Stimulated activated naive CD4-positive, alpha-beta T cell treated with Interleukin-2 at 50 U/mL for 16 hours (primary cell): ENCODE data around the gene CHRNA7.
"Not testable (repeated sequence)": the region's sequence is repeated elsewhere in the genome, so short reads cannot be mapped to it uniquely, and the experiment has no call there.

Experiments
- DNase-seq: peaks from one replicate; lab custom pipeline; 2025; lab: John Stamatoyannopoulos, UW

Gene CHRNA7

GRCh38 chr15:32120577-32121383 lies 90.5 kb downstream of the CHRNA7 start:
- DNase-seq, result no peak

- DNase-seq, result no peak
Observed at GRCh38 chr15:32121384-32121695, 91.0 kb downstream of the CHRNA7 start.

GRCh38 chr15:32122013-32122412 lies 91.7 kb downstream of the CHRNA7 start:
- no peak for DNase-seq

- DNase-seq, result no peak
Observed at GRCh38 chr15:32123473-32123872, 93.2 kb downstream of the CHRNA7 start.

GRCh38 chr15:32124726-32125125 lies 94.4 kb downstream of the CHRNA7 start:
- DNase-seq, result no peak

GRCh38 chr15:32125595-32125994 lies 95.3 kb downstream of the CHRNA7 start:
- DNase-seq, result no peak

- DNase-seq, result no peak
Observed at GRCh38 chr15:32129815-32130214, 99.5 kb downstream of the CHRNA7 start.

GRCh38 chr15:32130823-32131222 lies 100.5 kb downstream of the CHRNA7 start:
- no peak for DNase-seq

- no peak for DNase-seq
Observed at GRCh38 chr15:32131803-32132202, 101.5 kb downstream of the CHRNA7 start.

- no peak for DNase-seq
Observed at GRCh38 chr15:32132859-32133258, 102.5 kb downstream of the CHRNA7 start.

- no peak for DNase-seq
Observed at GRCh38 chr15:32134842-32135241, 104.5 kb downstream of the CHRNA7 start.

- DNase-seq, result no peak
Observed at GRCh38 chr15:32135335-32135734, 105.0 kb downstream of the CHRNA7 start.

GRCh38 chr15:32145512-32145911 lies 115.2 kb downstream of the CHRNA7 start:
- not testable (repeated sequence) for DNase-seq

- DNase-seq, result no peak
Observed at GRCh38 chr15:32148833-32149555, 118.7 kb downstream of the CHRNA7 start.

GRCh38 chr15:32152574-32152973 lies 122.3 kb downstream of the CHRNA7 start:
- DNase-seq, result no peak

GRCh38 chr15:32153868-32154623 lies 123.7 kb downstream of the CHRNA7 start:
- not testable (repeated sequence) for DNase-seq

- DNase-seq, result not testable (repeated sequence)
Observed at GRCh38 chr15:32162143-32162542, 131.8 kb downstream of the CHRNA7 start.

GRCh38 chr15:32164065-32164464 lies 133.8 kb downstream of the CHRNA7 start:
- DNase-seq, result not testable (repeated sequence)

GRCh38 chr15:32164747-32165146 lies 134.4 kb downstream of the CHRNA7 start:
- not testable (repeated sequence) for DNase-seq

GRCh38 chr15:32165775-32166174 lies 135.5 kb downstream of the CHRNA7 start:
- DNase-seq, result not testable (repeated sequence)

- not testable (repeated sequence) for DNase-seq
Observed at GRCh38 chr15:32166270-32166669, 136.0 kb downstream of the CHRNA7 start.

- DNase-seq, result not testable (repeated sequence)
Observed at GRCh38 chr15:32167913-32168312, 137.6 kb downstream of the CHRNA7 start.

- DNase-seq, result not testable (repeated sequence)
Observed at GRCh38 chr15:32180579-32180978, 150.3 kb downstream of the CHRNA7 start.
